Measurements from ENCODE around the gene FBXO45.
"Not testable (repeated sequence)": the region's sequence is repeated elsewhere in the genome, so short reads cannot be mapped to it uniquely, and the experiment has no call there.

FBXO45 gene

DNA sequence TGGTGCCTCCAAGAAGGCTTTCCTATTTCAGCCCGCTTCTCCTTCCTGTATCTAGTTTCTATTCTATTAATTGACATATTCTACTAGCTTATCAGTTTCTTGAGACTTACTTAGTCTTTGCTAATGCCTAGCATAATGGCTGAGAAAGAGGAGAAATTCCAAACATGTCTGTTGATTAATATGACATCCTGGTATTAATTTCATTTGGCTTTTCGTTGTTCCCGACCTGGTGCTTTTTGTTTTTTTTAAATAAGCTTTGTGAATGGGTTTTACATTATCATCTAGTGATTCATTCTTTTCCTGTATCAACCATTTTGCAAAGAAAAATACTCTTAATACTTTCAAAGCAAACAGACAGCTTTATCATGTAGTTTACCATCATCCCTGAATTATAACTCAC, 13.2 kb upstream of the FBXO45 start:
- no peak for DNase-seq (ENCODE audit: extremely low read depth in 1 of 2, low read depth in 1 of 2)

GRCh38 chr3:196557236-196557635, 11.2 kb upstream of the FBXO45 start:
- no peak for DNase-seq (ENCODE audit: extremely low read depth in 1 of 2, low read depth in 1 of 2)

- DNase-seq (ENCODE audit: extremely low read depth in 1 of 2, low read depth in 1 of 2): no peak
These were observed 10.0 kb upstream of the FBXO45 start for GRCh38 chr3:196558476-196558875.

DNA sequence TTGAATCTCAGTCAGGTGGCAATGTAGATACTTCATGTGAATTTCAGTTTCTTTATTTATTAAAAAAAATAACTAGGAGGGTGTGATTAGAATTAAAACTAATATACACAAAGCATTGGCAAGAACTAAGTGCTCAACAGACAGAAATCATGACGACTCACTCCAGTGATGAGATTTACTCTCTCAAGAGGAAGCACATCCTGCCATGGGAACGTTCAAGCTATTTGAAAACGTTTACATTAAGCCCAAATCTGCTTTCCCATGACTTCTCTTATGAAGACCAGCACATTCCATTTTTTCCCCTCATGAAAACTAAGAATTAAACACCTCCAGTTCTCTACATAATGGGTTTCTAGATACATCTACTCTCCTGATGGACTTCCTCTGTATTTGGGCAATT, 8.6 kb upstream of the FBXO45 start:
- no peak for DNase-seq (ENCODE audit: extremely low read depth in 1 of 2, low read depth in 1 of 2)

GRCh38 chr3:196563721-196564225, 4.7 kb upstream of the FBXO45 start:
- DNase-seq (ENCODE audit: extremely low read depth in 1 of 2, low read depth in 1 of 2): no peak

DNA sequence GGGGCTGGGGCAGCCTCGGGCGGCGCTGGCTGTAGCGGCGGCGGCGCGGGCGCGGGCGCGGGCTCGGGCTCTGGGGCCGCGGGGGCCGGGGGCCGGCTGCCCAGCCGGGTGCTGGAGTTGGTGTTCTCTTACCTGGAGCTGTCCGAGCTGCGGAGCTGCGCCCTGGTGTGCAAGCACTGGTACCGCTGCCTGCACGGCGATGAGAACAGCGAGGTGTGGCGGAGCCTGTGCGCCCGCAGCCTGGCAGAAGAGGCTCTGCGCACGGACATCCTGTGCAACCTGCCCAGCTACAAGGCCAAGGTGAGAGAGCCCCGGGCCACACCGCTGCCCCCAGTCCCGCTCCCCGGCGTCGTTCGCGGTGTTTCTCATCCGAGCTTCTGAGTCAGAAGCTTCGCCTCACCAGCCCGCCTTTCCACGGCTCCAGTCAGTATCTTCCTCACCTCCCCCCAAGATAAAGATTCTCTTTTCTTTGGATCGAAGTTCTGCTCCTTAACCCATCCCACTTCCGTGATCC, 600 bp downstream of the FBXO45 start:
- DNase-seq (ENCODE audit: extremely low read depth in 1 of 2, low read depth in 1 of 2): peak in 1 of 2 donors; percentile 25

- DNase-seq (ENCODE audit: extremely low read depth in 1 of 2, low read depth in 1 of 2): not testable (repeated sequence)
These were observed 1.9 kb downstream of the FBXO45 start for GRCh38 chr3:196570332-196570731.

- DNase-seq (ENCODE audit: extremely low read depth in 1 of 2, low read depth in 1 of 2): no peak
These were observed 3.9 kb downstream of the FBXO45 start for GRCh38 chr3:196572389-196572788.

DNA sequence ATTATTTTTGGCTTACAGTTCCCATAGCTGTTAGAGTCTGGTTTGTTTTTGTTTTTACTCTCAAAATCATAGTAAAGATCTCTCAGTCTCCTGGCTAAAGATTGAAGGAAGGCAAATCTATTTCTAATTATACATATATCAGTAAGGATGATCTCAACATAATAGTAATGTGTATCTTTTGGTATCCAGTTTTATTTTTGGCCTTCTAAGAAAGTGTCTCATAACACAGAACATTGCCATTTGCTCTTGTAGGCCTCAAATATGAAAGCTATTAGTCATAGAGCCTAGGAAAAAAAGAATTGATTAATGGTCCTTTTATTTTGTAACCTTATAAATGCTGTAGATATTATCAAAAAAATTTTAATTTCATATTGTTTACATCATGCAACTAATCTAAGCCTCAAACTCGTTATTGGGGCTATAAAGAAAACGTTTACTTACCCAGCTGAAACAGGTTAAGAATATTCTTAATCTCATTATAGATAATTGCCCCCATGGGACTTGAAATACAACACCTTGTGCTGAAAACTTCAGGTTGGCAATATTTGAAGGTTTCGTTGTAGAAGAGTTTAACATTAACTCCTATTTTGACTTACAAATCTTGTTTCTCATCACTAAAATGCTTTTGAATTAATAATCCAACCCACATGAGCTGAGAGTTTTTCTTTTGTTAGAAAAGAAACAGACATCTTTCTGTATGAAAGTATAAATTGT, 16.7 kb downstream of the FBXO45 start:
- DNase-seq (ENCODE audit: extremely low read depth in 1 of 2, low read depth in 1 of 2): no peak

GRCh38 chr3:196590279-196590678, 21.8 kb downstream of the FBXO45 start:
- DNase-seq (ENCODE audit: extremely low read depth in 1 of 2, low read depth in 1 of 2): no peak

DNA sequence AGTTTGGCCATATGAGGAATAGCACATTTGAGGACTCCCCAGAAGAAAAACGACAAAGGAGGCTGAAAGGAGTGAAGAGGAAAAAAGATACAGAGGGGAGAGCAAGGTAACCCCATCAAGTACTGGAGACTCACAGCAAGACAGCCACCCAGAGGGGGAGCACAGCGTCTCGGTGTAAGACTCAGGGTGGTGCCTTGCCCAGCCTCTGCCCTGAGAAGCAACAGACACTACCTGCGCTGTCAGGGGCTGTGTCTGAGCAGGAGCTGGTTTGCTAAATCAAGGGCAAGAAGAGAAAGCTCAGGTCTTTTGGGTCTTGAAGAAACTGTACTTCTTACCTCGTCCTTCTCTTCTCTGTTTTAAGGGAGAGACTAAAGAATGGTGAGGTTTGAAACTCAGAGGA, 27.9 kb downstream of the FBXO45 start:
- no peak for DNase-seq (ENCODE audit: extremely low read depth in 1 of 2, low read depth in 1 of 2)

- peak in 1 of 2 donors; percentile 5 for DNase-seq (ENCODE audit: extremely low read depth in 1 of 2, low read depth in 1 of 2)
These were observed 29.7 kb downstream of the FBXO45 start for GRCh38 chr3:196597971-196598733.

DNA sequence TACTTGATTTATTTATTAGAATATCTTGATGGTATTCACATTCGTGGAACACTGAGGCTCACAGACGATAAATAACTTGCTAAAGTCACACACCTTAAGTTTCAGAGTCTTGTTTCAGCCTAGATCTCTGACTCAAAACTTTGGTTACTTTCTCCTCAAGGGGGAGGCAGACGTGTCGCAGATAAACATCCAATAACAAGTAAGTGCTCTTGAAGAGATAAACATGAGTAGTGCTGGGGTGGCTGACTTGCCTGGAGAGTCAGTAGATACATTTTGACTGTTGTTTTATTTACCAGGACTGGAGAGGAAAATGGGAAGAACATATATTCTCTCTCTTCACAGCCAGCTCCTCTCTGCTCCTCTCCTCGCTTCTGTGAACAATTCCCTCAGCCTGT, 31.3 kb downstream of the FBXO45 start:
- no peak for DNase-seq (ENCODE audit: extremely low read depth in 1 of 2, low read depth in 1 of 2)

- DNase-seq (ENCODE audit: extremely low read depth in 1 of 2, low read depth in 1 of 2): no peak
These were observed 31.9 kb downstream of the FBXO45 start for GRCh38 chr3:196600359-196600758.

- no peak for DNase-seq (ENCODE audit: extremely low read depth in 1 of 2, low read depth in 1 of 2)
These were observed 34.2 kb downstream of the FBXO45 start for GRCh38 chr3:196602673-196603072.

GRCh38 chr3:196603683-196604082, 35.2 kb downstream of the FBXO45 start:
- no peak for DNase-seq (ENCODE audit: extremely low read depth in 1 of 2, low read depth in 1 of 2)

DNA sequence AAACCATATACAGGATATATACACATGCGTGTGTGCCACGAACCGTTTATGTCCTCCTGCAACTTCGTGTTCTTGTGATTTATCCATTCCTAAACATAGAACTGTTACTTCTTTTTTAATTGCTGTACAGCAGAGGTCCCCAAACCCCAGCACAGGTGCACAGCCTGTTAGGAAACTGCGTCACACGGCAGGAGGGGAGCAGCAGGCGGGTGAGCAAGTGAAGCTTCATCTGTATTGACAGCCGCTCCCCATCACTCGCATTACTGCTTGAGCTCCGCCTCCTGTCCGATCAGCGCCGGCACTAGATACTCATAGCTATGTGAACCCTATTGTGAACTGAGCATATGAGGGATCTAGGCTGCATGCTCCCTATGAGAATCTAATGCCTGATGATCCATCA, 36.1 kb downstream of the FBXO45 start:
- peak; percentile 22 to 29 for DNase-seq (ENCODE audit: extremely low read depth in 1 of 2, low read depth in 1 of 2)

DNA sequence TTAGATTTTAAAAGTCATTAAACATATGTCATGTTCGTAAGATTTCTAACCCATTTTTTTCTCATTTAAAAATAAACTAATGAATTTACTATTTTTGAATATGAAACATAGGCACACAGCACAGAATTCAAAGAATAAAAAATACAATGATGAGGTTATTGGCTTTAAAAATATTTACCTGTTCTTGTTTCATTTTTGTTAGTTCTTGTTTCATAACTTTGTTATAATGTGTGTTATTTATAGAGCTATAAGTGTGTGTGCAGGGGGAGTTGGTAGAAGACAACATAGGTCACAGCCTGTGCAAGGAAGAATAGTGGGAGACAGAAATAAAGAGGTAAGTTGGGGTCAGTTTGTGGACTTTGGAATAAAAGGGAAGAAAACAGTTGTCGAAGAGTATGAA, 40.2 kb downstream of the FBXO45 start:
- no peak for DNase-seq (ENCODE audit: extremely low read depth in 1 of 2, low read depth in 1 of 2)

GRCh38 chr3:196609343-196609775, 40.9 kb downstream of the FBXO45 start:
- DNase-seq (ENCODE audit: extremely low read depth in 1 of 2, low read depth in 1 of 2): peak; percentile 92 to 93

DNA sequence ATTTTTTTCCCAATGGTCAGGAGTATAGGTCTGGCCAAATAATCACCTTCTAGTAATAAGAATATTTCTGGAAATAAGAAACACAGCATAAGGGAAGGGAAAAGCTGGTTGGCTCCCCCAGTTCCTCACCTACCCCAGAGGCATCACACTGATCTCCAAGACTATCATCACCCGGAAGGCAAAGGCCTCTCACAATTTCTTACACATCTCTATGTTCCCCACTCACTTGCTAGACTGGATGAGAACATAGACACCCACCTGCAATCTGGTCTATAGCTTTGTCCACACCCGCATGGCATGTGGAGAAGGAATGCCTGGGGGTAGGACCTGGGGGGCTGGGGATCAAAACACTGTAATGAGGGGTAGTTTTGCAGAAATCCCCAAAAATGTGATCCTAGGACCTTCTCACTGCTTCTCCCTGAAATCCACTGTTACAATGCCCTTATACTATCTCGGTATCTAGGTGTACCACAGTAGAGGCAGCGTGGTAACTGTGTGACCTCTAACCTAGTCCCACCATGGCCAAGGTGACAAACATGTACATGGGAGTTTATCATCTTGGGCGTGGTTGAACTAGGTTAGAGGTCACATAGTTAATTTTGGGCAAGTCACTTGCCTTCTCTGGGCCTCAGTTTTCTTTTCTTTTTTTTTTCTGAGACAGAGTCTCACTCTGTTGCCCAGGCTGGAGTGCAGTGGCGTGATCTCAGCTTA, 41.5 kb downstream of the FBXO45 start:
- no peak for DNase-seq (ENCODE audit: extremely low read depth in 1 of 2, low read depth in 1 of 2)

DNA sequence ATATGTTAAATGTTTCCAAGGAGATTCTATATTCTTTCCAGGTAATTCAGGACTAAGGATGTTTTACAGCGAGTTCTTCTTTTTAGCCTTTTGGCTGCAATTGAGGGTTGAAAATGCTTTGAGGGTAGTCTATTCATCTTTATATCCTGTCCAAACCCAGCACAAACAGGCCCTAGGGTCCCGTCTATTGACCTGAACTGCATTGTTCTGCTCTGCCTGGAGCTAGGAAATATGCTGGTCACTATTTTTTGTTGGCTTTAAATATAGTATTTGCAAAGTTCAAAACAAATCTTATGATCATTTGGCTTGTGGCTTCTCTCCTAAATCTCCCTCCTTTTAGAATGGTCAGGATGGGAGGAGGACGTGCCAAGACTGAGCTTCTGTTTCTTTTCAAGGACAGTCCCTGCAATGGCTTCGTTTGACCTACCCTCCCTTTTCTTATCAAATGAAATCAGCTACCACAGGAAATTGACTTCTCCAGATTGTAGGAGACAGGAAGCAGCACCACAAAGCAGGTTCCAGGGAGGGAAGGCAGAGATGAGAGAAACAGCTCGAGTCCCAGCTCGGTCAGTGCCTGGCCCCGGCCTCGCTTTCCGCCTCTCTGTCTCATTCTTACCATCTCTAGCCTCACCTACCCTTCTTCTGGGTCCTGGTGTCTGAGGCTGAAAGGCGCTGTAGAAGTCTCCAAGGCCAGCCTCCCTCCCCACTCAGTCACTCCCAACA, 43.5 kb downstream of the FBXO45 start:
- DNase-seq (ENCODE audit: extremely low read depth in 1 of 2, low read depth in 1 of 2): no peak
